ENCODE results near the gene CDYL2.

GRCh38 chr16:80655751-80656150, 148.6 kb downstream of the CDYL2 start:
- TF ChIP-seq CTCF (IDR thresholded peaks at IDR 0.05) (no peak), POLR2A (IDR thresholded peaks at IDR 0.05) (no peak), POLR2AphosphoS5 (IDR thresholded peaks at IDR 0.05) (no peak)

All from stomach (tissue), 4 donors.